GM23248 (cell line): ENCODE measurements around the gene CAMTA1. TPM values are rescaled to one million over a fixed set of nuclear protein-coding genes. Genes with fewer than 3 reads are reported as not detected.

Source experiments
- DNase-seq: peaks from one replicate; pipeline ENCODE4 v3.0.0-alpha.2; 2015
- H2AFZ ChIP-seq: fragments of 200-600 bp; sonication (generic); 2 replicates; pipeline ENCODE4 v1.6.1; 2016; ENCODE audit warnings: antibody characterized with exemption
- H3F3A ChIP-seq: fragments of 200-600 bp; sonication (generic); 2 replicates; pipeline ENCODE4 v1.6.1; 2016; ENCODE audit warnings: mild to moderate bottlenecking, antibody characterized with exemption, mixed run types; ENCODE audit not compliant: insufficient read depth
- H3K27ac ChIP-seq: fragments of 200-600 bp; sonication (generic); 2 replicates; pipeline ENCODE4 v1.5.1; 2016; ENCODE audit warnings: mild to moderate bottlenecking
- H3K27me3 ChIP-seq: fragments of 200-600 bp; sonication (generic); replicated peaks from 2 replicates; pipeline ENCODE4 v1.6.1; 2016; ENCODE audit warnings: mild to moderate bottlenecking; ENCODE audit not compliant: insufficient read depth
- H3K36me3 ChIP-seq: fragments of 200-600 bp; sonication (generic); 2 replicates; pipeline ENCODE4 v1.6.1; 2016; ENCODE audit warnings: low read depth, mild to moderate bottlenecking
- H3K4me1 ChIP-seq: fragments of 200-600 bp; sonication (generic); 2 replicates; pipeline ENCODE4 v1.6.1; 2016; ENCODE audit warnings: mild to moderate bottlenecking; ENCODE audit not compliant: insufficient read depth
- H3K4me2 ChIP-seq: fragments of 200-600 bp; sonication (generic); one replicate; pipeline ENCODE4 v1.6.1; 2016; ENCODE audit warnings: mild to moderate bottlenecking; ENCODE audit not compliant: unreplicated experiment
- H3K4me3 ChIP-seq: fragments of 200-600 bp; sonication (generic); 2 replicates; pipeline ENCODE4 v1.5.1; 2016; ENCODE audit warnings: mild to moderate bottlenecking
- H3K79me2 ChIP-seq: fragments of 200-600 bp; sonication (generic); 2 replicates; pipeline ENCODE4 v1.6.1; 2016; ENCODE audit warnings: mild to moderate bottlenecking; ENCODE audit not compliant: insufficient read depth
- H3K9ac ChIP-seq: fragments of 200-600 bp; sonication (generic); 2 replicates; pipeline ENCODE4 v1.6.1; 2016; ENCODE audit warnings: mild to moderate bottlenecking
- H3K9me2 ChIP-seq: fragments of 200-600 bp; sonication (generic); 2 replicates; pipeline ENCODE4 v1.6.1; 2016; ENCODE audit warnings: mixed run types, mild to moderate bottlenecking, moderate library complexity; ENCODE audit not compliant: insufficient read depth
- H3K9me3 ChIP-seq: fragments of 200-600 bp; sonication (generic); one replicate; pipeline ENCODE4 v1.6.1; 2017; ENCODE audit warnings: low read depth
- H4K20me1 ChIP-seq: fragments of 200-600 bp; sonication (generic); 2 replicates; pipeline ENCODE4 v1.6.0; 2016; ENCODE audit not compliant: insufficient read depth
- EZH2 ChIP-seq: fragments of 200-600 bp; sonication (generic); IDR thresholded peaks from 2 replicates; pipeline ENCODE4 v1.6.1; 2018; ENCODE audit warnings: antibody characterized with exemption, mild to moderate bottlenecking; ENCODE audit not compliant: insufficient read depth, poor library complexity, severe bottlenecking
- EZH2phosphoT487 ChIP-seq: fragments of 200-600 bp; sonication (generic); IDR thresholded peaks from 2 replicates; pipeline ENCODE4 v1.6.1; 2018; ENCODE audit warnings: antibody characterized with exemption, moderate library complexity, mild to moderate bottlenecking, low read depth; ENCODE audit not compliant: insufficient read depth
- WGBS, 2 experiments: methylation state at CpG; one replicate each; pipeline ENCODE4 v1.1.6; 2015 to 2017; ENCODE audit warnings: low lambda C conversion rate in 2 of 2, low coverage in 1 of 2; ENCODE audit errors: missing lambda C conversion rate in 2 of 2; 5-methylcytosine and 5-hydroxymethylcytosine counted together
- in situ Hi-C: fragments of 300-500 bp; cut with MboI; formaldehyde crosslinking; loops from 2 replicates; pipeline ENCODE4 v1.15.0; 2020
- polyA plus RNA-seq: library from polyadenylated mRNA; unstranded; fragments of >200 nt; fragmentation: Nextera tagmentation; extraction: Ambion mirVana; gene quantifications from 2 replicates; pipeline ENCODE4 v1.2.1, GENCODE V29; 2016
- total RNA-seq: library from RNA; depleted of rRNA; stranded (reverse); fragments of >200 nt; shearing (Covaris generic); gene quantifications from 2 replicates; pipeline ENCODE4 v1.2.3, GENCODE V29; 2014

Gene CAMTA1
- total and polyA plus RNA-seq, 2 experiments from 2014 or later = 50.1 to 165 TPM

- Histone ChIP-seq H3K9me3 (no peaks in the 10 kb centered on the region), H3F3A (no peaks in the 10 kb centered on the region), H3K27ac (no peak overlapping the region), H3K9ac (no peak overlapping the region), H4K20me1 (no peaks in the 10 kb centered on the region), H3K4me1 (peaks cover 8% of the 10 kb centered on the region), H3K4me3 (no peak overlapping the region), H3K36me3 (no peaks in the 10 kb centered on the region), H2AFZ (no peak overlapping the region), H3K9me2 (no peaks in the 10 kb centered on the region), H3K4me2 (no peak overlapping the region), H3K27me3 (peaks cover 16% of the 10 kb centered on the region), H3K79me2 (no peaks in the 10 kb centered on the region)
- in situ Hi-C loops = loop anchor here (10.0 to 25.0 kb wide), 5 partner anchors 421 to 933 kb away; partner anchors contain the start of gene DNAJC11
- WGBS, 2 experiments = 93 to 96% methylated on average over 7 of the region's 7 CpGs
- DNase-seq = no peak
- TF ChIP-seq EZH2 = no peak
- no peak for TF ChIP-seq EZH2phosphoT487
These were observed 860.4 kb downstream of the CAMTA1 start for GRCh38 chr1:7645751-7646048.

GRCh38 chr1:7646164-7646563 is 860.9 kb downstream of the CAMTA1 start:
- no peaks in the 10 kb centered on the region for H3K9me2 ChIP-seq
- no peak overlapping the region for H3K27ac ChIP-seq
- no peaks in the 10 kb centered on the region for H4K20me1 ChIP-seq
- no peak overlapping the region for H3K4me2 ChIP-seq
- H2AFZ ChIP-seq = no peak overlapping the region
- no peak overlapping the region for H3K4me3 ChIP-seq
- 85 to 87% methylated on average over 3 of the region's 3 CpGs for WGBS, 2 experiments
- TF ChIP-seq EZH2 (no peak), EZH2phosphoT487 (no peak)
- no peaks in the 10 kb centered on the region for H3K36me3 ChIP-seq
- no peaks in the 10 kb centered on the region for H3F3A ChIP-seq
- peaks cover 8% of the 10 kb centered on the region for H3K4me1 ChIP-seq
- H3K9ac ChIP-seq = no peak overlapping the region
- peaks cover 20% of the 10 kb centered on the region for H3K27me3 ChIP-seq
- in situ Hi-C loops = loop anchor here (10.0 to 25.0 kb wide), 5 partner anchors 421 to 934 kb away; partner anchors contain the start of gene DNAJC11
- H3K9me3 ChIP-seq = no peaks in the 10 kb centered on the region
- no peaks in the 10 kb centered on the region for H3K79me2 ChIP-seq
- DNase-seq = no peak

GRCh38 chr1:7646981-7647901 is 862.0 kb downstream of the CAMTA1 start:
- Histone ChIP-seq H3K9ac (no peak overlapping the region), H3K27me3 (peaks cover 21% of the 10 kb centered on the region), H3K4me2 (no peak overlapping the region), H3K4me1 (peaks cover 8% of the 10 kb centered on the region), H4K20me1 (no peaks in the 10 kb centered on the region), H3K4me3 (no peak overlapping the region), H3K79me2 (no peaks in the 10 kb centered on the region), H3F3A (no peaks in the 10 kb centered on the region), H3K9me2 (no peaks in the 10 kb centered on the region), H3K9me3 (no peaks in the 10 kb centered on the region), H2AFZ (no peak overlapping the region), H3K27ac (no peak overlapping the region), H3K36me3 (no peaks in the 10 kb centered on the region)
- peak; percentile 70 for DNase-seq
- 41 to 46% methylated on average over 29 to 30 of the region's 30 CpGs for WGBS, 2 experiments
- no peak for TF ChIP-seq EZH2phosphoT487
- TF ChIP-seq EZH2 = no peak
- in situ Hi-C loops = loop anchor here (10.0 to 25.0 kb wide), 5 partner anchors 422 to 935 kb away; partner anchors contain the start of gene DNAJC11

- in situ Hi-C loops = loop anchor here (10.0 to 25.0 kb wide), 5 partner anchors 424 to 937 kb away; partner anchors contain the start of gene DNAJC11
- Histone ChIP-seq H3F3A (no peaks in the 10 kb centered on the region), H3K79me2 (no peaks in the 10 kb centered on the region), H3K4me2 (no peak overlapping the region), H3K27me3 (peaks cover 21% of the 10 kb centered on the region), H3K9me3 (no peaks in the 10 kb centered on the region), H3K9me2 (no peaks in the 10 kb centered on the region), H4K20me1 (no peaks in the 10 kb centered on the region), H2AFZ (no peak overlapping the region), H3K9ac (no peak overlapping the region), H3K36me3 (no peaks in the 10 kb centered on the region), H3K27ac (no peak overlapping the region), H3K4me1 (no peaks in the 10 kb centered on the region), H3K4me3 (no peak overlapping the region)
- DNase-seq = no peak
- no peak for TF ChIP-seq EZH2phosphoT487
- no peak for TF ChIP-seq EZH2
- WGBS, 2 experiments = 40 to 44% methylated on average over 14 of the region's 14 CpGs
These were observed 863.6 kb downstream of the CAMTA1 start for GRCh38 chr1:7648761-7649384.
